VCaP (cell line): Measurements from ENCODE around the gene SLITRK1.

Experiments
- H3K27ac ChIP-seq: fragments of 450-650 bp; 2 replicates; pipeline ENCODE4 v1.5.1; 2017
- CTCF ChIP-seq: fragments of 450-650 bp; conservative IDR thresholded peaks from 2 replicates; pipeline ENCODE4 v1.5.1; 2017; ENCODE audit warnings: mild to moderate bottlenecking, moderate library complexity

The SLITRK1 gene

GRCh38 chr13:83879431-83880171 lies 2.7 kb downstream of the SLITRK1 start:
- H3K27ac ChIP-seq: no peak overlapping the region
- TF ChIP-seq CTCF: no peak

- no peak overlapping the region for H3K27ac ChIP-seq
- TF ChIP-seq CTCF: no peak
Measured at GRCh38 chr13:83878691-83879430, 3.4 kb downstream of the SLITRK1 start.

- TF ChIP-seq CTCF: no peak
Measured at GRCh38 chr13:83877651-83878355, 4.5 kb downstream of the SLITRK1 start.

GRCh38 chr13:83876546-83876945 lies 5.7 kb downstream of the SLITRK1 start:
- H3K27ac ChIP-seq: no peak overlapping the region
- TF ChIP-seq CTCF: no peak

More at GRCh38 chr13:83877651-83878355, 4.5 kb downstream of the SLITRK1 start:
- H3K27ac ChIP-seq: no peak overlapping the region

- no peak for TF ChIP-seq CTCF
Measured at GRCh38 chr13:83867708-83868107, 14.6 kb downstream of the SLITRK1 start.

GRCh38 chr13:83865161-83866137 lies 16.8 kb downstream of the SLITRK1 start:
- no peak overlapping the region for H3K27ac ChIP-seq
- TF ChIP-seq CTCF: no peak

More at GRCh38 chr13:83867708-83868107, 14.6 kb downstream of the SLITRK1 start:
- H3K27ac ChIP-seq: no peak overlapping the region
